GM23338 (cell line): ENCODE measurements around the gene SH2D3C. TPM values are rescaled to one million over a fixed set of nuclear protein-coding genes. Genes with fewer than 3 reads are reported as not detected.
"Not testable (repeated sequence)": the region's sequence is repeated elsewhere in the genome, so short reads cannot be mapped to it uniquely, and the experiment has no call there.

ENCODE experiments used
- ATAC-seq: fragments of 200-7000 bp; cut with Tn5 transposase; 3 replicates; pipeline ENCODE4 v1.9.1; 2020
- DNase-seq: peaks from one replicate; pipeline ENCODE4 v3.0.0-alpha.2; 2015; ENCODE audit warnings: low spot score
- H2AFZ ChIP-seq: fragments of 200-600 bp; sonication (generic); 2 replicates; pipeline ENCODE4 v1.8.0; 2016; ENCODE audit warnings: antibody characterized with exemption, mild to moderate bottlenecking, moderate library complexity
- H3F3A ChIP-seq: fragments of 200-600 bp; sonication (generic); replicated peaks from 2 replicates; pipeline ENCODE4 v1.8.0; 2017; ENCODE audit warnings: antibody characterized with exemption, mixed run types, low read depth
- H3K27ac ChIP-seq: fragments of 200-600 bp; sonication (generic); 2 replicates; pipeline ENCODE4 v1.6.1; 2016; ENCODE audit warnings: low read depth
- H3K27me3 ChIP-seq: fragments of 200-600 bp; sonication (generic); 2 replicates; pipeline ENCODE4 v1.8.0; 2016; ENCODE audit warnings: mild to moderate bottlenecking, mixed run types, moderate library complexity; ENCODE audit not compliant: insufficient read depth
- H3K36me3 ChIP-seq: fragments of 200-600 bp; sonication (generic); 2 replicates; pipeline ENCODE4 v1.8.0; 2016; ENCODE audit warnings: mild to moderate bottlenecking; ENCODE audit not compliant: insufficient read depth
- H3K4me1 ChIP-seq: fragments of 200-600 bp; sonication (generic); 2 replicates; pipeline ENCODE4 v1.8.0; 2016; ENCODE audit warnings: mild to moderate bottlenecking, moderate library complexity; ENCODE audit not compliant: insufficient read depth
- H3K4me2 ChIP-seq: fragments of 200-600 bp; sonication (generic); 2 replicates; pipeline ENCODE4 v1.7.1; 2017; ENCODE audit warnings: mixed run types
- H3K4me3 ChIP-seq: fragments of 200-600 bp; sonication (generic); 2 replicates; pipeline ENCODE4 v1.6.1; 2016; ENCODE audit warnings: mixed run types
- H3K79me2 ChIP-seq: fragments of 200-600 bp; sonication (generic); replicated peaks from 2 replicates; pipeline ENCODE4 v1.8.0; 2017; ENCODE audit warnings: mild to moderate bottlenecking; ENCODE audit not compliant: insufficient read depth
- H3K9me2 ChIP-seq: fragments of 200-600 bp; sonication (generic); 2 replicates; pipeline ENCODE4 v1.8.0; 2017; ENCODE audit not compliant: insufficient read depth
- H4K20me1 ChIP-seq: fragments of 200-600 bp; sonication (generic); replicated peaks from 2 replicates; pipeline ENCODE4 v1.8.0; 2017; ENCODE audit warnings: mild to moderate bottlenecking; ENCODE audit not compliant: insufficient read depth
- H3K27ac Mint-ChIP-seq: 2 replicates; pipeline ENCODE4 v1.8.0; 2020; ENCODE audit warnings: inconsistent platforms, mild to moderate bottlenecking, moderate library complexity, mixed read lengths
- H3K27me3 Mint-ChIP-seq: 3 replicates; pipeline ENCODE4 v1.8.0; 2022; ENCODE audit warnings: low read depth, mild to moderate bottlenecking, moderate library complexity, mixed read lengths, inconsistent platforms; ENCODE audit not compliant: insufficient read depth, poor library complexity
- H3K36me3 Mint-ChIP-seq: 3 replicates; pipeline ENCODE4 v1.8.0; 2021; ENCODE audit warnings: low read depth, mild to moderate bottlenecking, inconsistent platforms, moderate library complexity, mixed read lengths
- H3K4me1 Mint-ChIP-seq: 3 replicates; pipeline ENCODE4 v1.8.0; 2020; ENCODE audit warnings: mild to moderate bottlenecking, inconsistent platforms, mixed read lengths
- H3K4me3 Mint-ChIP-seq: 3 replicates; pipeline ENCODE4 v1.8.0; 2021; ENCODE audit warnings: moderate library complexity, mild to moderate bottlenecking, inconsistent platforms, mixed read lengths
- H3K9me3 Mint-ChIP-seq: 3 replicates; pipeline ENCODE4 v1.8.0; 2020; ENCODE audit warnings: moderate library complexity, mild to moderate bottlenecking, inconsistent platforms, mixed read lengths
- EZH2 ChIP-seq: fragments of 200-600 bp; sonication (generic); IDR thresholded peaks from one replicate; pipeline ENCODE4 v1.8.0; 2017; ENCODE audit warnings: antibody characterized with exemption, mild to moderate bottlenecking, low read depth; ENCODE audit not compliant: unreplicated experiment
- EZH2phosphoT487 ChIP-seq: fragments of 200-600 bp; sonication (generic); IDR thresholded peaks from one replicate; pipeline ENCODE4 v1.8.1; 2018; ENCODE audit warnings: antibody characterized with exemption; ENCODE audit not compliant: unreplicated experiment
- JUNB ChIP-seq: IDR thresholded peaks from one replicate; pipeline ENCODE4 v1.6.1; 2016; ENCODE audit warnings: antibody characterized with exemption; ENCODE audit not compliant: unreplicated experiment
- NANOG ChIP-seq: IDR thresholded peaks from 2 replicates; pipeline ENCODE4 v1.6.1; 2016; ENCODE audit warnings: antibody characterized with exemption, borderline replicate concordance
- ZNF114 ChIP-seq: fragments of 250-450 bp; sonication (Bioruptor Pico); IDR thresholded peaks from 2 replicates; pipeline ENCODE4 v1.5.0; 2020; ENCODE audit warnings: mild to moderate bottlenecking, moderate library complexity
- ZNF331 ChIP-seq: fragments of 250-450 bp; sonication (Bioruptor Pico); IDR thresholded peaks from 2 replicates; pipeline ENCODE4 v1.5.0; 2020; ENCODE audit warnings: low read depth, mild to moderate bottlenecking, moderate library complexity
- polyA plus RNA-seq: library from polyadenylated mRNA; unstranded; fragments of >200 nt; fragmentation: Nextera tagmentation; extraction: Ambion mirVana; gene quantifications from 2 replicates; pipeline ENCODE4 v1.2.1, GENCODE V29; 2016
- total RNA-seq: library from RNA; depleted of rRNA; stranded (reverse); fragments of >200 nt; shearing (Covaris generic); gene quantifications from 2 replicates; pipeline ENCODE4 v1.2.3, GENCODE V29; 2014
- TF ChIP-seq, protein P1 (sequence below): fragments of 250-450 bp; sonication (Bioruptor Pico); IDR thresholded peaks from 2 replicates; pipeline ENCODE4 v1.5.0; 2020; ENCODE audit warnings: mild to moderate bottlenecking, moderate library complexity
- TF ChIP-seq, protein P2 (sequence below): IDR thresholded peaks from one replicate; pipeline ENCODE4 v1.6.1; 2018; ENCODE audit warnings: antibody characterized with exemption; ENCODE audit not compliant: unreplicated experiment
- TF ChIP-seq, protein P3 (sequence below): IDR thresholded peaks from 2 replicates; pipeline ENCODE4 v1.6.1; 2016; ENCODE audit warnings: antibody characterized with exemption
- TF ChIP-seq, protein P4 (sequence below), 2 experiments: fragments of 200-600 bp in 1 of 2; sonication (generic) in 1 of 2; conservative IDR thresholded peaks; 2 replicates each; pipeline versions ENCODE4 v1.5.1 to v1.6.1; 2016 to 2017; ENCODE audit warnings: antibody characterized with exemption in 2 of 2, low read depth in 2 of 2, mild to moderate bottlenecking in 2 of 2, moderate library complexity in 1 of 2

SH2D3C gene
- total and polyA plus RNA-seq, 2 experiments from 2014 or later = 4.2 to 4.5 TPM

DNA sequence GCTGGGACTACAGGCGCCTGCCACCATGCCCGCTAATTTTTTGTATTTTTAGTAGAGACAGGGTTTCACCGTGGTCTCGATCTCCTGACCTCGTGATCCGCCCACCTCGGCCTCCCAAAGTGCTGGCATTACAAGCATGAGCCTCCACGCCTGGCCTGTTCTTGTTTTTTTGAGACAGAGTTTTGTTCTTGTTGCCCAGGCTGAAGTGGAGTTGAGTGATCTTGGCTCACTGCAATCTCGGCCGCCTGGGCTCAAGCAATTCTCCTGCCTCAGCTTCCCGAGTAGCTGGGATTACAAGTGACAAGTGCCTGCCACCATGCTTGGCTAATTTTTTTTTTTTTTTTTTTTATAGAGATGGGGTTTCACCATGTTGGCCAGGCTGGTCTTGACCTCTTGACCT, 21.7 kb downstream of the SH2D3C start:
- not testable (repeated sequence) for H3K4me1 Mint-ChIP-seq, H3K36me3 Mint-ChIP-seq, H4K20me1 ChIP-seq, H3K9me3 Mint-ChIP-seq, ATAC-seq, H3K79me2 ChIP-seq, H3K9me2 ChIP-seq, H3F3A ChIP-seq, H3K4me3 ChIP-seq, H3K4me2 ChIP-seq, H2AFZ ChIP-seq, DNase-seq, H3K4me3 Mint-ChIP-seq, H3K27ac ChIP-seq, H3K27ac Mint-ChIP-seq, H3K36me3 ChIP-seq
- Histone ChIP-seq H3K4me1 (peaks cover 10% of the 10 kb centered on the region; the same call in 1 of the 2 replicates), H3K27me3 (peaks cover 14% of the 10 kb centered on the region)
- H3K27me3 Mint-ChIP-seq = peaks cover 18% of the 10 kb centered on the region

DNA sequence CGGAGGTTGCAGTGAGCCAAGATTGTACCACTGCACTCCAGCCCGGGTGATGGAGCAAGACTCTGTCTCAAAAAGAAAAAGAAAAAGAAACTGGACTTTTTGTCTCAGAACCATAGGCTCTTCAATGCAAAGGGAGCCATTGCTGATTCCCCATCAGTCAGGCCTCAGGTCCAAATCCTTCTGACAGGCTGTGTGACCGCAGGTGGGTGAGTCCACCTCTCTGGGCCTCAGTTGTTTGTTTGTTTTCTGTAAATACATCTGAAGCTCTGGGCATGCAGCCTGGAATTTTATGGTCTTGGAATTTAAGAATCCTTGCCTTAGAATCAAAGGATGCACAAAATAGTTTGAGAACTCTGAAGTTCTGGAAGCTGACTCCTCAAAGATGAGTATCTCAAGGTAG, 22.2 kb downstream of the SH2D3C start:
- Mint-ChIP-seq H3K27me3 (peaks cover 18% of the 10 kb centered on the region), H3K4me3 (no peak overlapping the region)
- no peak overlapping the region for H3K4me3 ChIP-seq
- TF ChIP-seq, protein P1, sequence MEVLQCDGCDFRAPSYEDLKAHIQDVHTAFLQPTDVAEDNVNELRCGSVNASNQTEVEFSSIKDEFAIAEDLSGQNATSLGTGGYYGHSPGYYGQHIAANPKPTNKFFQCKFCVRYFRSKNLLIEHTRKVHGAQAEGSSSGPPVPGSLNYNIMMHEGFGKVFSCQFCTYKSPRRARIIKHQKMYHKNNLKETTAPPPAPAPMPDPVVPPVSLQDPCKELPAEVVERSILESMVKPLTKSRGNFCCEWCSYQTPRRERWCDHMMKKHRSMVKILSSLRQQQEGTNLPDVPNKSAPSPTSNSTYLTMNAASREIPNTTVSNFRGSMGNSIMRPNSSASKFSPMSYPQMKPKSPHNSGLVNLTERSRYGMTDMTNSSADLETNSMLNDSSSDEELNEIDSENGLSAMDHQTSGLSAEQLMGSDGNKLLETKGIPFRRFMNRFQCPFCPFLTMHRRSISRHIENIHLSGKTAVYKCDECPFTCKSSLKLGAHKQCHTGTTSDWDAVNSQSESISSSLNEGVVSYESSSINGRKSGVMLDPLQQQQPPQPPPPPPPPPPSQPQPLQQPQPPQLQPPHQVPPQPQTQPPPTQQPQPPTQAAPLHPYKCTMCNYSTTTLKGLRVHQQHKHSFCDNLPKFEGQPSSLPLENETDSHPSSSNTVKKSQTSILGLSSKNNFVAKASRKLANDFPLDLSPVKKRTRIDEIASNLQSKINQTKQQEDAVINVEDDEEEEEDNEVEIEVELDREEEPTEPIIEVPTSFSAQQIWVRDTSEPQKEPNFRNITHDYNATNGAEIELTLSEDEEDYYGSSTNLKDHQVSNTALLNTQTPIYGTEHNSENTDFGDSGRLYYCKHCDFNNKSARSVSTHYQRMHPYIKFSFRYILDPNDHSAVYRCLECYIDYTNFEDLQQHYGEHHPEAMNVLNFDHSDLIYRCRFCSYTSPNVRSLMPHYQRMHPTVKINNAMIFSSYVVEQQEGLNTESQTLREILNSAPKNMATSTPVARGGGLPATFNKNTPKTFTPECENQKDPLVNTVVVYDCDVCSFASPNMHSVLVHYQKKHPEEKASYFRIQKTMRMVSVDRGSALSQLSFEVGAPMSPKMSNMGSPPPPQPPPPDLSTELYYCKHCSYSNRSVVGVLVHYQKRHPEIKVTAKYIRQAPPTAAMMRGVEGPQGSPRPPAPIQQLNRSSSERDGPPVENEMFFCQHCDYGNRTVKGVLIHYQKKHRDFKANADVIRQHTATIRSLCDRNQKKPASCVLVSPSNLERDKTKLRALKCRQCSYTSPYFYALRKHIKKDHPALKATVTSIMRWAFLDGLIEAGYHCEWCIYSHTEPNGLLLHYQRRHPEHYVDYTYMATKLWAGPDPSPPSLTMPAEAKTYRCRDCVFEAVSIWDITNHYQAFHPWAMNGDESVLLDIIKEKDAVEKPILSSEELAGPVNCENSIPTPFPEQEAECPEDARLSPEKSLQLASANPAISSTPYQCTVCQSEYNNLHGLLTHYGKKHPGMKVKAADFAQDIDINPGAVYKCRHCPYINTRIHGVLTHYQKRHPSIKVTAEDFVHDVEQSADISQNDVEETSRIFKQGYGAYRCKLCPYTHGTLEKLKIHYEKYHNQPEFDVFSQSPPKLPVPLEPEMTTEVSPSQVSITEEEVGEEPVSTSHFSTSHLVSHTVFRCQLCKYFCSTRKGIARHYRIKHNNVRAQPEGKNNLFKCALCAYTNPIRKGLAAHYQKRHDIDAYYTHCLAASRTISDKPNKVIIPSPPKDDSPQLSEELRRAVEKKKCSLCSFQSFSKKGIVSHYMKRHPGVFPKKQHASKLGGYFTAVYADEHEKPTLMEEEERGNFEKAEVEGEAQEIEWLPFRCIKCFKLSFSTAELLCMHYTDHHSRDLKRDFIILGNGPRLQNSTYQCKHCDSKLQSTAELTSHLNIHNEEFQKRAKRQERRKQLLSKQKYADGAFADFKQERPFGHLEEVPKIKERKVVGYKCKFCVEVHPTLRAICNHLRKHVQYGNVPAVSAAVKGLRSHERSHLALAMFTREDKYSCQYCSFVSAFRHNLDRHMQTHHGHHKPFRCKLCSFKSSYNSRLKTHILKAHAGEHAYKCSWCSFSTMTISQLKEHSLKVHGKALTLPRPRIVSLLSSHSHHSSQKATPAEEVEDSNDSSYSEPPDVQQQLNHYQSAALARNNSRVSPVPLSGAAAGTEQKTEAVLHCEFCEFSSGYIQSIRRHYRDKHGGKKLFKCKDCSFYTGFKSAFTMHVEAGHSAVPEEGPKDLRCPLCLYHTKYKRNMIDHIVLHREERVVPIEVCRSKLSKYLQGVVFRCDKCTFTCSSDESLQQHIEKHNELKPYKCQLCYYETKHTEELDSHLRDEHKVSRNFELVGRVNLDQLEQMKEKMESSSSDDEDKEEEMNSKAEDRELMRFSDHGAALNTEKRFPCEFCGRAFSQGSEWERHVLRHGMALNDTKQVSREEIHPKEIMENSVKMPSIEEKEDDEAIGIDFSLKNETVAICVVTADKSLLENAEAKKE (CRISPR knock-in tag) = no peak
- TF ChIP-seq, protein P2, sequence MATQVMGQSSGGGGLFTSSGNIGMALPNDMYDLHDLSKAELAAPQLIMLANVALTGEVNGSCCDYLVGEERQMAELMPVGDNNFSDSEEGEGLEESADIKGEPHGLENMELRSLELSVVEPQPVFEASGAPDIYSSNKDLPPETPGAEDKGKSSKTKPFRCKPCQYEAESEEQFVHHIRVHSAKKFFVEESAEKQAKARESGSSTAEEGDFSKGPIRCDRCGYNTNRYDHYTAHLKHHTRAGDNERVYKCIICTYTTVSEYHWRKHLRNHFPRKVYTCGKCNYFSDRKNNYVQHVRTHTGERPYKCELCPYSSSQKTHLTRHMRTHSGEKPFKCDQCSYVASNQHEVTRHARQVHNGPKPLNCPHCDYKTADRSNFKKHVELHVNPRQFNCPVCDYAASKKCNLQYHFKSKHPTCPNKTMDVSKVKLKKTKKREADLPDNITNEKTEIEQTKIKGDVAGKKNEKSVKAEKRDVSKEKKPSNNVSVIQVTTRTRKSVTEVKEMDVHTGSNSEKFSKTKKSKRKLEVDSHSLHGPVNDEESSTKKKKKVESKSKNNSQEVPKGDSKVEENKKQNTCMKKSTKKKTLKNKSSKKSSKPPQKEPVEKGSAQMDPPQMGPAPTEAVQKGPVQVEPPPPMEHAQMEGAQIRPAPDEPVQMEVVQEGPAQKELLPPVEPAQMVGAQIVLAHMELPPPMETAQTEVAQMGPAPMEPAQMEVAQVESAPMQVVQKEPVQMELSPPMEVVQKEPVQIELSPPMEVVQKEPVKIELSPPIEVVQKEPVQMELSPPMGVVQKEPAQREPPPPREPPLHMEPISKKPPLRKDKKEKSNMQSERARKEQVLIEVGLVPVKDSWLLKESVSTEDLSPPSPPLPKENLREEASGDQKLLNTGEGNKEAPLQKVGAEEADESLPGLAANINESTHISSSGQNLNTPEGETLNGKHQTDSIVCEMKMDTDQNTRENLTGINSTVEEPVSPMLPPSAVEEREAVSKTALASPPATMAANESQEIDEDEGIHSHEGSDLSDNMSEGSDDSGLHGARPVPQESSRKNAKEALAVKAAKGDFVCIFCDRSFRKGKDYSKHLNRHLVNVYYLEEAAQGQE = no peak
- TF ChIP-seq JUNB (no peak), NANOG (no peak), ZNF114 (CRISPR knock-in tag) (no peak), EZH2 (no peak), ZNF331 (CRISPR knock-in tag) (no peak), EZH2phosphoT487 (no peak)
- TF ChIP-seq, protein P3, sequence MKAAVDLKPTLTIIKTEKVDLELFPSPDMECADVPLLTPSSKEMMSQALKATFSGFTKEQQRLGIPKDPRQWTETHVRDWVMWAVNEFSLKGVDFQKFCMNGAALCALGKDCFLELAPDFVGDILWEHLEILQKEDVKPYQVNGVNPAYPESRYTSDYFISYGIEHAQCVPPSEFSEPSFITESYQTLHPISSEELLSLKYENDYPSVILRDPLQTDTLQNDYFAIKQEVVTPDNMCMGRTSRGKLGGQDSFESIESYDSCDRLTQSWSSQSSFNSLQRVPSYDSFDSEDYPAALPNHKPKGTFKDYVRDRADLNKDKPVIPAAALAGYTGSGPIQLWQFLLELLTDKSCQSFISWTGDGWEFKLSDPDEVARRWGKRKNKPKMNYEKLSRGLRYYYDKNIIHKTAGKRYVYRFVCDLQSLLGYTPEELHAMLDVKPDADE = no peak
- TF ChIP-seq, protein P4, sequence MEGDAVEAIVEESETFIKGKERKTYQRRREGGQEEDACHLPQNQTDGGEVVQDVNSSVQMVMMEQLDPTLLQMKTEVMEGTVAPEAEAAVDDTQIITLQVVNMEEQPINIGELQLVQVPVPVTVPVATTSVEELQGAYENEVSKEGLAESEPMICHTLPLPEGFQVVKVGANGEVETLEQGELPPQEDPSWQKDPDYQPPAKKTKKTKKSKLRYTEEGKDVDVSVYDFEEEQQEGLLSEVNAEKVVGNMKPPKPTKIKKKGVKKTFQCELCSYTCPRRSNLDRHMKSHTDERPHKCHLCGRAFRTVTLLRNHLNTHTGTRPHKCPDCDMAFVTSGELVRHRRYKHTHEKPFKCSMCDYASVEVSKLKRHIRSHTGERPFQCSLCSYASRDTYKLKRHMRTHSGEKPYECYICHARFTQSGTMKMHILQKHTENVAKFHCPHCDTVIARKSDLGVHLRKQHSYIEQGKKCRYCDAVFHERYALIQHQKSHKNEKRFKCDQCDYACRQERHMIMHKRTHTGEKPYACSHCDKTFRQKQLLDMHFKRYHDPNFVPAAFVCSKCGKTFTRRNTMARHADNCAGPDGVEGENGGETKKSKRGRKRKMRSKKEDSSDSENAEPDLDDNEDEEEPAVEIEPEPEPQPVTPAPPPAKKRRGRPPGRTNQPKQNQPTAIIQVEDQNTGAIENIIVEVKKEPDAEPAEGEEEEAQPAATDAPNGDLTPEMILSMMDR (conservative IDR thresholded peaks at IDR 0.05; ENCODE audit: low read depth in 2 of 2) = no peak

More for the DNA sequence above, 22.2 kb downstream of the SH2D3C start:
- H3K36me3 ChIP-seq = no peaks in the 10 kb centered on the region
- Mint-ChIP-seq H3K27ac (no peak overlapping the region), H3K9me3 (no peaks in the 10 kb centered on the region), H3K4me1 (peaks cover 3% of the 10 kb centered on the region; the same call in 1 of the 3 replicates), H3K36me3 (no peaks in the 10 kb centered on the region)
- DNase-seq (no peak), ATAC-seq (no peak)
- no peaks in the 10 kb centered on the region for H3F3A ChIP-seq
- no peaks in the 10 kb centered on the region for H3K9me2 ChIP-seq
- no peaks in the 10 kb centered on the region for H3K79me2 ChIP-seq
- H3K27me3 ChIP-seq = peaks cover 14% of the 10 kb centered on the region
- 0 out of 2 replicates have a peak, but pooled peaks cover 13% of the 10 kb centered on the region for H4K20me1 ChIP-seq
- peaks cover 5% of the 10 kb centered on the region; the same call in 1 of the 2 replicates for H3K4me1 ChIP-seq
- H3K4me2 ChIP-seq = no peak overlapping the region
- H3K27ac ChIP-seq = no peak overlapping the region
- no peak overlapping the region for H2AFZ ChIP-seq
